ENCODE results near the gene SFXN5.
"Not testable (repeated sequence)": the region's sequence is repeated elsewhere in the genome, so short reads cannot be mapped to it uniquely, and the experiment has no call there.

SFXN5 gene, protein sequence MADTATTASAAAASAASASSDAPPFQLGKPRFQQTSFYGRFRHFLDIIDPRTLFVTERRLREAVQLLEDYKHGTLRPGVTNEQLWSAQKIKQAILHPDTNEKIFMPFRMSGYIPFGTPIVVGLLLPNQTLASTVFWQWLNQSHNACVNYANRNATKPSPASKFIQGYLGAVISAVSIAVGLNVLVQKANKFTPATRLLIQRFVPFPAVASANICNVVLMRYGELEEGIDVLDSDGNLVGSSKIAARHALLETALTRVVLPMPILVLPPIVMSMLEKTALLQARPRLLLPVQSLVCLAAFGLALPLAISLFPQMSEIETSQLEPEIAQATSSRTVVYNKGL

GRCh38 chr2:73071360-73072128 is at the start of gene SFXN5:
SFXN5 (minus strand) TSS chr2:73071712; CDS start chr2:73071705, 7 bp downstream.
- peak; percentile 95 for DNase-seq (ENCODE audit: low spot score)

GRCh38 chr2:73119611-73120239 is 48.2 kb upstream of the SFXN5 start:
- DNase-seq (ENCODE audit: low spot score), result not testable (repeated sequence)

- no peak for DNase-seq (ENCODE audit: low spot score)
Observed at GRCh38 chr2:73117441-73117840, 45.9 kb upstream of the SFXN5 start.

DNA sequence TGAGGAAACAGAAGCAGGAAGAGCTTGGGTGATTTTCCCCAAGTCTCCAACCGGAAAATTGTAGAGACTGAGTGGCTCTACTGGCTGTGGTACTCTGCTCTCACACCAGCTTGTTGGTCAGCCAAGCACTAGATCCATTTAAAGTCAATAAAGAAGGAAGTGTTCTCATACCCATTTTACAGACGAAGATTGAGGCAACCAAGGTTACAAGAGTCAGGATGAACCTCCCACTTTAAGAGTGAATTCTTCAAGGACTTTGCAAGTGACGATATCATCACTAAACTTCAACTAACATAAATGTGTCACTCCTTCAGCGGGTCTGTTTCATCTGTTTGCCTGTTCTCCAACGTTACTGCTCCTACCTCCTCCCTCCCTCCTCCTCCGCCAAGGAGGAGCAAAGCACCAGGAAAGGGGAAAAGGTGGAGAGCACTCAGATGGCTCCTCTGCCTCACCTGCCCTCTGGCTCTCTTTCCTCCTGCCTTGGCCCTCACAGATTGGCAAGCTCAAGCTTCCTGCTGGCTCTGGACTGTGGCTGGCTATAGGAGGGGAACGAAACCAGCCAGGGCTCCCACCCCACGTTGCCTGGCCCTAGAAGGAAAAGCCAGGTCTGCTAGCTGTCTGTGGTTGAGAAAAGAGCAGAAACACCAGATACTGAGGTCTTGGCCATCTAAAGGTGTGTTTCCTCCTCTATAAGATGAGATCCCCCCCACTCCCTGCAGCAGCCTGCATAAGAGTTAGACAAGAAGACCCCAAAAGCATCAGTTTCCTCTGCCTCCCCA is 44.9 kb upstream of the SFXN5 start:
- no peak for DNase-seq (ENCODE audit: low spot score)

DNA sequence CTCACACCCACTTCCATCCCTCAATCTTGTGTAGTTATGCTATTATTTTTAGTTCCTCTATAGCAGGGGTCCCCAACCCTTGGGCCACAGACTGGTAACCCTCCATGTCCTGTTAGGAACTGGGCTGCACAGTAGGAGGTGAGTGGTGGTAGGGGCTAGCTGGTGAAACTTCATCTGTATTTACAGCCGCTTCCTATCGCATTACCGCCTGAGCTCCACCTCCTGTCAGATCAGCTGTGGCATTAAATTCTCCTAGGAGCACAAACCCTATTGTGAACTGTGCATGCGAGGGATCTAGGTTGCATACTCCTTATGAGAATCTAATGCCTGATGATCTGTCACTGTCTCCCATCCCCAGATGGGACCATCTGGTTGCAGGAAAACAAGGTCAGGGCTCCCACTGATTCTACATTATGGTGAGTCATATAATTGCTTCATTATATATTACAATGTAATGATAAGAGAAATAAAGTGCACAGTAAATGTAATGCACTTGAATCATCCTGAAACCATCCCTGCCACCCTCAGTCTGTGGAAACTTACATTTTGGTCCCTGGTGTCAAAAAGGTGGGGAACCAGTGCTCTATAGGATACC is 42.9 kb upstream of the SFXN5 start:
- no peak for DNase-seq (ENCODE audit: low spot score)

- DNase-seq (ENCODE audit: low spot score), result peak; percentile 66
Observed at GRCh38 chr2:73112913-73113854, 41.7 kb upstream of the SFXN5 start, which contains the start of gene RAB11FIP5. RAB11FIP5 (minus strand) TSS chr2:73112948; CDS start chr2:73112777, 171 bp downstream.

- no peak for DNase-seq (ENCODE audit: low spot score)
Observed at GRCh38 chr2:73112026-73112912, 40.8 kb upstream of the SFXN5 start.

DNA sequence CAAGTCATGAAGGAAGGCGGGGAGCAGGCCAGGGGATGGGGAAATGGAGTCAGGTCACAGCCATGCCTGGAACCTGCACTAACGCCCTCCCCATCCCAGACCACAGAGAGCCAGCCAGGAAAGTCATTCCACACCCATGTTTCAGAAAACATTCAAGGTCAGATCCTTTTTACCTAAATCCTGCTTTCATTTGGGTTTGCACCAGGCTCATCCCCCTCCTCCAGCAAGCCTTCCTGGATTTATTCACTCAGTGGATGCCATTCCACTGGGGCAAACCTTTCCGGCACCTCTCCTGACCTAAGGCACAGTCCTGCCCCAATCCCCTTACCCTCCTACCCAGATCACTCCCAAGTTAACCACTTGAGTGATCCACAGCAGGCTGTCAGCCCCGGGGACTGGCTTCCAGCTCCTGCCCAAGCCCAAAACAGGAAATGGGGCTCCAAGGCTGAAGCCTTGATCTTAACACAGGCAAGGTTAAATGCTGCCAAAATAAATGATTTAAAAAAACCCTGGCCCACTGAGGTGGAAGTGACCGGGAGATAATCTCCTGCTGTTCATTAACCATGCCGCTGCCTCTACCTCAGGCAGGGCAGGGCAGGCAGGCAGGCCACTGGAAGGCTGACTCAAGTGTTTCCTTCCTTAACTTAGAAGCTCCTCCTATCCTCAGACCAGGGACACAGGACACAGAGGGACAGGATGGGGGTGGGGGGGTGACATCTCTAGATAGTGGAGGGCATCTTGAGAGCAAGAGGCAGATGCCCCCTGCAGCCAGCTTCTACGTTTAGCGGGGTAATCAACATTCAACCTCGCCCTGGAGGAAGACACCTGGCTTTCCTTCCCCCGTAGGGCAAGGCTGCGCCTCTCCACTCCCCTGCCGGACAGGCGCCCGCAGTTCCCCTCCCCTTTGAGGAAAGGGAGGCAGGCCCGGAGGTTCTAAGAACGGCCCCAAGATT is 39.8 kb upstream of the SFXN5 start:
- peak; percentile 11 for DNase-seq (ENCODE audit: low spot score)

DNA sequence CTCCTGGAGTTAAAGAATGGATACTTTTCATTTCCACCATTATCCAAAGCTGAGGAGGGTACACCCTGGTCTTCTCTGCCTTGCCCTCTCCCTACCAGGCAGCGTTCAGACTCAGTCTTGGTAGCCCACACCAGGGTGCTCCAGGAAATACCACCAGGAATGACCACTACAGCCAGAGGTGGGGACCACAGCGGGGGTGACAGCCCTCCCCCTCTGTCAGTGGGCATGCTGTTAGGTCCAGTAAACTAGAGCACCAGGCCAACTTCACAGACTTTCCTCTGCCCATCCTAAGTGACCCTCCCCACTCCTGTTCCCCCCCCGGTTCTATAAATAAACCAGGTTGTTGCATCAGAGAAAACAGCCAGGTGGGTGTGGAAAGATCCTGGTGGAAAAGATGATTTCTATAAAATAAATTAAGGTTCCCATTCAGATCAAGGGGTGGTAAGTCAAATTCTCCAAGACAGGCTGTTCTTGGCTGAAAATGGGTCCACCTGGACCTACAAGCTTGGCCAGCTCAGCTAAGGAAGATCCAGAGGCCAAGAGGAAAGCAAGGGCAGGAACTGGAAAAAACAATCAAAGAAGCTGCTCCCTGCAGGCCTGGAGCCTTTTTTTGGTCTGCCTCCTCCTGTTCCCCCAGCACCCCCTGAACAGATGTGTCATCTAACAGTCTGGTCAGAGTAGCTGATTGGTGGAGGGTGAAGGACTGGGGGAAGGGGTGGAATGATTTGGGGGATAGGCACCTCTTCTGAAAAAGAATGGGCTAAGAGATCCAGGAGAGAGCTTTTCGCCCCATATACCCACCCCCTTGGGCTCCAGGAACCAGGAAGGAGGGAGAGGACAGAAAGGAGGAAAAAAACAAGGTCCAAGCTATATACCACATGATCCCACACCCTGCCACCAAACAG is 38.9 kb upstream of the SFXN5 start:
- no peak for DNase-seq (ENCODE audit: low spot score)

- no peak for DNase-seq (ENCODE audit: low spot score)
Observed at GRCh38 chr2:73109431-73110167, 38.1 kb upstream of the SFXN5 start.

- no peak for DNase-seq (ENCODE audit: low spot score)
Observed at GRCh38 chr2:73107211-73107926, 35.9 kb upstream of the SFXN5 start.

DNA sequence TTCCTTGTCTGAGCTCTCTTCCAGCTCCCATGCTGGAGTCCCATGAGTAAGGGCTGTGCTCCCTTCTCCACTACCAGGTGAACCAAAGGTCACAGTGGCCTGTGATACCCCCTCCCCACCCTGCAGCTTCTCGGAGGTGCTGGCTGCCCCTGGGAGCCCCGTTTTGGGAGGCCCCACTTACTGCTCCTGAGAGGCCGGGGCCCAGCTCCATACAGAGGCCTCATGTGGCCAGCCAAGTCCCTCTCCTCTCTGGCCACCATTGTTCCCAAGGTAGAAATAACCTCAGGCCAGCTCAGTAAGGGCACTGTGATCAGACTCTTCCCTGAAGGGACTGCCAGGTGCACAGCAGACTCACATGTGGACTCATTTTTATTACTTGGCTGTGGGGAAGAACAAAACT is 35.3 kb upstream of the SFXN5 start:
- DNase-seq (ENCODE audit: low spot score), result no peak

DNA sequence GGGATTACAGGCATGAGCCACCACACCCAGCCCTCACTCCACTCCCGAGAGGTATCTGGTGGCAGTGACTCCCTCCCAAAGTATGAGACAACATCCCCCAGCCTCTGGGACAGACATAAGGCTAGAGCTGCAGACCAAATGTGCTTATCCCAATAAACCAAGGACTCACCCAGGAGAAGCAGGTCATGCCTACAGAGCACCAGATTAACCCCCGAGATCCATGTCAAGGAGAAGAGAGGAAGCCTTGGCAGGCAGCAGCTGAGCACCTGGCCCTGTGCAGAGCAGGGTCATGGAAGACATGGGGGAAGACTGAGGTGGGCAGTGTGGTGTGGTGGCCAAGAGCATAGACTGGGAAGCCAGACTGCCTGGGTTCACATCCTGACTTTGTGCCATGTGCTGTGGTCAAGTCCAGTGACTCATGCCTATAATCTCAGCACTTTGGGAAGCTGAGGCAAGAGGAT is 34.0 kb upstream of the SFXN5 start:
- DNase-seq (ENCODE audit: low spot score), result no peak

DNA sequence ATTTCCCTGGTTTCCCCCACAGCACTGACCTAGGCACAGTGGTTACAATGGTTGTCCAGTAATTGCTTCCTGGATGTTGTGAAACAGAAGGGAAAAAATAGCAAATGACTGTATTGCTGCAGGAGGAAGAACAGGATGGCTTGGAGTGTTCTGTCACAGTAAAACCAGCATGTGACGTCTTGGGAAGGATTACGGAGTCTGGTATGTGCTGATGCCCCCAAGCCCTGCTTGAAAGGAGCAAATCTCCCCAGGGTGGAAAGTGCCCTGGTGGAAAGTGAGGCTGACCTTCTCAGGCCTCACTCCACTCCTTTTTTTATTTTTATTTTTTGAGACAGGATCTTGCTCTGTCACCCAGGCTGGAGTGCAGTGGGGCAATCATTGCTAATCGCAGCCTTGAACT is 33.4 kb upstream of the SFXN5 start:
- DNase-seq (ENCODE audit: low spot score), result no peak

GRCh38 chr2:73103018-73103542 is 31.6 kb upstream of the SFXN5 start:
- no peak for DNase-seq (ENCODE audit: low spot score)

Measured in activated CD4-positive, alpha-beta T cell treated with anti-CD3 and anti-CD28 coated beads, Interleukin-2, Interleukin-4, amounts not matched to agents 100 ng/mL and 50 ng/mL, durations not matched to agents 16 hours and 8 hours (primary cell).